ENCODE measurements around the gene SLMAP.

DNA sequence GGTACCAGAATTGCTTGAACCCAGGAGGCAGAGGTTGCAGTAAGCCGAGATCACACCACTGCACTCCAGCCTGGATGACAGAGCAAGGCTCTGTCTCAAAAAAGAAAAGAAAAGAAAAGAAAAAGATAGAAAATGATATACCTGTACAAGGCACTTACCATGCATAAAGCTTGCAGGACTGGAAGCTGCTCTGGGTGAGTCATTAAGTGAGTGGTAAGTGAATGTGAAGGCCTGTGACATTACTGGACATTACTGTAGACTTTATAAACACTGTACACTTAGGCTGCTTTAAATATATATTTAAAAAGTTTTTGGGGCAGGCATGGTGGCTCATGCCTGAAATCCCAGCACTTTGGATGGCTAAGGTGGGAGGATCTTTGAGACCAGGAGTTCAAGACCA lies 99.2 kb downstream of the SLMAP start:
- TF ChIP-seq, protein P1, sequence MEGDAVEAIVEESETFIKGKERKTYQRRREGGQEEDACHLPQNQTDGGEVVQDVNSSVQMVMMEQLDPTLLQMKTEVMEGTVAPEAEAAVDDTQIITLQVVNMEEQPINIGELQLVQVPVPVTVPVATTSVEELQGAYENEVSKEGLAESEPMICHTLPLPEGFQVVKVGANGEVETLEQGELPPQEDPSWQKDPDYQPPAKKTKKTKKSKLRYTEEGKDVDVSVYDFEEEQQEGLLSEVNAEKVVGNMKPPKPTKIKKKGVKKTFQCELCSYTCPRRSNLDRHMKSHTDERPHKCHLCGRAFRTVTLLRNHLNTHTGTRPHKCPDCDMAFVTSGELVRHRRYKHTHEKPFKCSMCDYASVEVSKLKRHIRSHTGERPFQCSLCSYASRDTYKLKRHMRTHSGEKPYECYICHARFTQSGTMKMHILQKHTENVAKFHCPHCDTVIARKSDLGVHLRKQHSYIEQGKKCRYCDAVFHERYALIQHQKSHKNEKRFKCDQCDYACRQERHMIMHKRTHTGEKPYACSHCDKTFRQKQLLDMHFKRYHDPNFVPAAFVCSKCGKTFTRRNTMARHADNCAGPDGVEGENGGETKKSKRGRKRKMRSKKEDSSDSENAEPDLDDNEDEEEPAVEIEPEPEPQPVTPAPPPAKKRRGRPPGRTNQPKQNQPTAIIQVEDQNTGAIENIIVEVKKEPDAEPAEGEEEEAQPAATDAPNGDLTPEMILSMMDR (IDR thresholded peaks at IDR 0.05): no peak
- TF ChIP-seq EP300 (IDR thresholded peaks at IDR 0.05) (no peak), POLR2AphosphoS5 (IDR thresholded peaks at IDR 0.05) (no peak), POLR2A (IDR thresholded peaks at IDR 0.05) (no peak)

Measured in suprapubic skin (tissue), 4 donors.